HepG2 (cell line): ENCODE results near the gene ARF5. TPM values are rescaled to one million over a fixed set of nuclear protein-coding genes. Genes with fewer than 3 reads are reported as not detected.

ENCODE experiments used
- AKNA ChIP-seq: sonication (generic); formaldehyde crosslinking; IDR thresholded peaks from 2 replicates; pipeline ENCODE4 v1.4.0; 2020; ENCODE audit warnings: missing genetic modification reagents, borderline replicate concordance
- HHEX ChIP-seq: IDR thresholded peaks from 2 replicates; pipeline ENCODE4 v1.6.1; 2016; ENCODE audit warnings: control low read depth
- HOXA7 ChIP-seq: sonication (generic); formaldehyde crosslinking; IDR thresholded peaks from 2 replicates; pipeline ENCODE4 v1.8.1; 2022; ENCODE audit warnings: mild to moderate bottlenecking, missing genetic modification reagents, moderate library complexity
- NCOA5 ChIP-seq: sonication (generic); formaldehyde crosslinking; IDR thresholded peaks from 2 replicates; pipeline ENCODE4 v1.4.0; 2020; ENCODE audit warnings: missing genetic modification reagents
- NFE2L2 ChIP-seq: fragments of 150-350 bp; IDR thresholded peaks from 2 replicates; pipeline ENCODE4 v1.6.1; 2014; ENCODE audit warnings: low read length
- NFKB2 ChIP-seq: sonication (generic); formaldehyde crosslinking; IDR thresholded peaks from 2 replicates; pipeline ENCODE4 v1.4.0; 2020; ENCODE audit warnings: missing genetic modification reagents, borderline replicate concordance
- PCBP1 ChIP-seq: fragments of 200-400 bp; formaldehyde crosslinking; IDR thresholded peaks from 2 replicates; pipeline ENCODE4 v1.6.1; 2017; ENCODE audit warnings: mild to moderate bottlenecking, low read depth, low read length, borderline replicate concordance
- RXRB ChIP-seq: IDR thresholded peaks from 2 replicates; pipeline ENCODE4 v1.6.1; 2016; ENCODE audit warnings: borderline replicate concordance, missing genetic modification reagents, missing compliant biosample characterization
- SMYD3 ChIP-seq: sonication (generic); formaldehyde crosslinking; IDR thresholded peaks from 2 replicates; pipeline ENCODE4 v1.8.1; 2023; ENCODE audit warnings: mild to moderate bottlenecking, missing genetic modification reagents
- TFDP1 ChIP-seq: IDR thresholded peaks from 2 replicates; pipeline ENCODE4 v1.6.1; 2016; ENCODE audit warnings: missing compliant biosample characterization, missing genetic modification reagents, borderline replicate concordance
- ZBTB2 ChIP-seq: sonication (generic); formaldehyde crosslinking; IDR thresholded peaks from 2 replicates; pipeline ENCODE4 v1.8.0; 2022; ENCODE audit warnings: low read depth, missing genetic modification reagents
- ZFY ChIP-seq: sonication (generic); formaldehyde crosslinking; IDR thresholded peaks from 2 replicates; pipeline ENCODE4 v1.4.0; 2020; ENCODE audit warnings: missing genetic modification reagents
- ZNF260 ChIP-seq: sonication (generic); formaldehyde crosslinking; IDR thresholded peaks from 2 replicates; pipeline ENCODE4 v1.4.0; 2020; ENCODE audit warnings: missing genetic modification reagents, low read depth, mild to moderate bottlenecking, borderline replicate concordance
- ZNF451 ChIP-seq: sonication (generic); formaldehyde crosslinking; IDR thresholded peaks from 2 replicates; pipeline ENCODE4 v1.5.0; 2020; ENCODE audit warnings: mild to moderate bottlenecking, missing genetic modification reagents
- ZNF558 ChIP-seq: sonication (generic); formaldehyde crosslinking; IDR thresholded peaks from 2 replicates; pipeline ENCODE4 v1.9.0; 2022; ENCODE audit warnings: mild to moderate bottlenecking, missing genetic modification reagents, borderline replicate concordance
- ZNF597 ChIP-seq: sonication (generic); formaldehyde crosslinking; IDR thresholded peaks from 2 replicates; pipeline ENCODE4 v1.5.0; 2020; ENCODE audit warnings: missing genetic modification reagents
- ZNF598 ChIP-seq: sonication (generic); formaldehyde crosslinking; IDR thresholded peaks from 2 replicates; pipeline ENCODE4 v1.5.1; 2020; ENCODE audit warnings: mild to moderate bottlenecking, missing genetic modification reagents, borderline replicate concordance
- ZSCAN5A ChIP-seq: sonication (generic); formaldehyde crosslinking; IDR thresholded peaks from 2 replicates; pipeline ENCODE4 v1.8.0; 2022; ENCODE audit warnings: mild to moderate bottlenecking, missing genetic modification reagents, borderline replicate concordance
- polyA plus RNA-seq, 8 experiments: library from polyadenylated mRNA; depleted of rRNA in 3 of 8; stranded (reverse) in 7 of 8; unstranded in 1 of 8; fragments of >200 nt; fragmentation: Illumina TruSeq in 4 of 8; extraction: Trizol in 4 of 8; gene quantifications; 2 replicates each; pipeline versions ENCODE4 v1.2.1 to v1.2.3, GENCODE V29; 2011 to 2016; ENCODE audit warnings: low read depth in 4 of 8, missing spikeins in 1 of 8, mixed read lengths in 1 of 8; ENCODE audit not compliant: insufficient read depth in 1 of 8
- total RNA-seq, 5 experiments: library from RNA; depleted of rRNA; stranded (reverse); fragments of >200 nt; fragmentation: Illumina TruSeq; extraction: Trizol; gene quantifications; 2 replicates each; pipeline ENCODE4 v1.2.3, GENCODE V29; 2016; ENCODE audit warnings: low read depth in 1 of 5

ARF5 gene
- total and polyA plus RNA-seq, 2 of the 13 experiments (the other 11 are each of a cell fraction or from before 2014, with no cell fraction given), result 109 to 135 TPM

GRCh38 chr7:127588697-127589482, 679 bp downstream of the ARF5 start (continued):
- TF ChIP-seq ZNF260 (CRISPR knock-in tag), result no peak
- TF ChIP-seq TFDP1 (CRISPR knock-in tag), result peak; percentile 76; the same call in 1 of the 2 replicates
- TF ChIP-seq ZNF597 (CRISPR knock-in tag), result no peak
- TF ChIP-seq ZNF558 (CRISPR knock-in tag), result no peak
- TF ChIP-seq ZFY, result peak; percentile 57; the same call in 1 of the 2 replicates
- no peak for TF ChIP-seq RXRB (CRISPR knock-in tag)
- no peak for TF ChIP-seq AKNA (CRISPR knock-in tag)
- no peak for TF ChIP-seq ZBTB2 (CRISPR knock-in tag)
- TF ChIP-seq HHEX (CRISPR knock-in tag), result no peak
- TF ChIP-seq ZNF451 (CRISPR knock-in tag), result no peak
- peak; percentile 60; the same call in 1 of the 2 replicates for TF ChIP-seq NFKB2 (CRISPR knock-in tag)
- no peak for TF ChIP-seq NCOA5 (CRISPR knock-in tag)
- TF ChIP-seq HOXA7, result no peak
- TF ChIP-seq NFE2L2, result no peak
- TF ChIP-seq SMYD3, result no peak
- no peak for TF ChIP-seq PCBP1
- TF ChIP-seq ZSCAN5A, result no peak
- TF ChIP-seq ZNF598, result peak; percentile 14; the same call in 1 of the 2 replicates
